ENCODE measurements around the gene MGLL. TPM values are rescaled to one million over a fixed set of nuclear protein-coding genes. Genes with fewer than 3 reads are reported as not detected.

MGLL gene
- total RNA-seq, 1 experiment from 2014 or later: 0.94 TPM

GRCh38 chr3:127817406-127817841, 4.9 kb downstream of the MGLL start:
- no peak overlapping the region for H3K4me3 Mint-ChIP-seq
- peaks cover 18% of the 10 kb centered on the region for H3K27me3 Mint-ChIP-seq (ENCODE audit: low read depth)
- H3K9me3 Mint-ChIP-seq: no peaks in the 10 kb centered on the region
- DNase-seq (ENCODE audit: low spot score) (no peak), ATAC-seq (no peak)
- H3K36me3 Mint-ChIP-seq: no peaks in the 10 kb centered on the region
- peaks cover 29% of the 10 kb centered on the region for H3K4me1 Mint-ChIP-seq
- TF ChIP-seq MYBL2 (CRISPR knock-in tag; IDR thresholded peaks at IDR 0.05) (no peak), ZNF416 (CRISPR knock-in tag; IDR thresholded peaks at IDR 0.05) (no peak), HMGXB4 (CRISPR knock-in tag; IDR thresholded peaks at IDR 0.05) (no peak), PREB (CRISPR knock-in tag; IDR thresholded peaks at IDR 0.05; ENCODE audit: borderline replicate concordance) (no peak), KAT7 (CRISPR knock-in tag; IDR thresholded peaks at IDR 0.05; ENCODE audit: borderline replicate concordance) (no peak), ELF4 (CRISPR knock-in tag; IDR thresholded peaks at IDR 0.05; ENCODE audit: low read depth) (no peak), TP53 (CRISPR knock-in tag; IDR thresholded peaks at IDR 0.05) (no peak), ZNF219 (CRISPR knock-in tag; IDR thresholded peaks at IDR 0.05; ENCODE audit: borderline replicate concordance) (no peak), ZNF396 (CRISPR knock-in tag; IDR thresholded peaks at IDR 0.05; ENCODE audit: borderline replicate concordance) (no peak), CTCF (IDR thresholded peaks at IDR 0.05) (no peak), USF2 (CRISPR knock-in tag; IDR thresholded peaks at IDR 0.05) (no peak), ZNF138 (CRISPR knock-in tag; conservative IDR thresholded peaks at IDR 0.05) (no peak), GABPB1 (CRISPR knock-in tag; IDR thresholded peaks at IDR 0.05) (no peak), HMGA2 (CRISPR knock-in tag; IDR thresholded peaks at IDR 0.05) (no peak), NFE2L1 (CRISPR knock-in tag; IDR thresholded peaks at IDR 0.05) (no peak), ZSCAN18 (CRISPR knock-in tag; IDR thresholded peaks at IDR 0.05) (no peak), ATF2 (CRISPR knock-in tag; IDR thresholded peaks at IDR 0.05; ENCODE audit: borderline replicate concordance, low read depth) (no peak), ZNF281 (CRISPR knock-in tag; IDR thresholded peaks at IDR 0.05) (no peak), RORB (CRISPR knock-in tag; IDR thresholded peaks at IDR 0.05) (no peak)
- ChIA-PET POLR2A (no interaction called here), CTCF (interaction anchor here (1.8 kb wide), 1 partner anchor 26 kb away, joined by 6 read pairs; no protein-coding TSS in a partner anchor)
- no peak overlapping the region for H3K27ac Mint-ChIP-seq
